Measurements from ENCODE around the gene SNED1.

DNA sequence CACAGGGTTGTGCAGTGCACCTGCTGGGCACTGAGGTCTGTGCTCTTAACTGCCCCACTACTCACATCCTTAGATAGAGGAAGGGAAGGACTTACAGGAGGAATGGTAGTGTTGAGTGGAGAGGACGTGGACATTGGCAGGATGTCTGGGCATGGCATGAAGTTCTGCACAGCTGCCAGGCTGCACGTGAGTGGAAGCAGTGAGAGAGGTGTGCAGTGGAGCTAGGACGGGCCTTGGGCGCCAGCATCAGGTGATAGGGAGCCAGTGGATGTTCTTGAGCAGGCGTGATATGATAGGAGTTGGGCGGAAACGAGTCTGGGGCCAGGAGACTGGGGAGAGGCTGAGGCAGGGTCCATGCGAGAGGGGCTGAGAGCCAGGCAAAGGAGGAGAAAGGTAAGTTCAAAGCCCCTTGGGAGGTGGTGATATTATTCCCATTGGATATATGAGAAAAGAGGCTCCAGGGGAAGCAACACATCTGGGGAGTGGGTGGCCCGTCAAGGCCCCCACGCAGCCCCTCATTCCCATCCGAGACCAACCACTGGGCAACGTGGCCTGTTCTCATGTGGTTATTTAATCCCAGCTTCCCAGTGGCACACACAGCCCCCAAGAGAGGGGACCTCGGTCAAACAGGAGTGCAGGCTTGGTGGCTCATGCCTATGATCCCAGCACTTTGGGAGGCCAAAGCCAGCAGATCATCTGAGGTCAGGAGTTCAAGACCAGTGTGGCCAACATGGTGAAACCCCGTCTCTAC, 45.7 kb upstream of the SNED1 start:
- TF ChIP-seq, protein P1, sequence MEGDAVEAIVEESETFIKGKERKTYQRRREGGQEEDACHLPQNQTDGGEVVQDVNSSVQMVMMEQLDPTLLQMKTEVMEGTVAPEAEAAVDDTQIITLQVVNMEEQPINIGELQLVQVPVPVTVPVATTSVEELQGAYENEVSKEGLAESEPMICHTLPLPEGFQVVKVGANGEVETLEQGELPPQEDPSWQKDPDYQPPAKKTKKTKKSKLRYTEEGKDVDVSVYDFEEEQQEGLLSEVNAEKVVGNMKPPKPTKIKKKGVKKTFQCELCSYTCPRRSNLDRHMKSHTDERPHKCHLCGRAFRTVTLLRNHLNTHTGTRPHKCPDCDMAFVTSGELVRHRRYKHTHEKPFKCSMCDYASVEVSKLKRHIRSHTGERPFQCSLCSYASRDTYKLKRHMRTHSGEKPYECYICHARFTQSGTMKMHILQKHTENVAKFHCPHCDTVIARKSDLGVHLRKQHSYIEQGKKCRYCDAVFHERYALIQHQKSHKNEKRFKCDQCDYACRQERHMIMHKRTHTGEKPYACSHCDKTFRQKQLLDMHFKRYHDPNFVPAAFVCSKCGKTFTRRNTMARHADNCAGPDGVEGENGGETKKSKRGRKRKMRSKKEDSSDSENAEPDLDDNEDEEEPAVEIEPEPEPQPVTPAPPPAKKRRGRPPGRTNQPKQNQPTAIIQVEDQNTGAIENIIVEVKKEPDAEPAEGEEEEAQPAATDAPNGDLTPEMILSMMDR (conservative IDR thresholded peaks at IDR 0.05; ENCODE audit: low read depth in 2 of 2) = no peak
- no peak for TF ChIP-seq EZH2 (IDR thresholded peaks at IDR 0.05; ENCODE audit: low read depth, unreplicated experiment)
- no peak for TF ChIP-seq POLR2AphosphoS5 (IDR thresholded peaks at IDR 0.05; ENCODE audit: low read depth)

Data from GM23338 (cell line).